Endothelial cell (in vitro differentiated cells): ENCODE results near the gene MAML3. TPM values are rescaled to one million over a fixed set of nuclear protein-coding genes. Genes with fewer than 3 reads are reported as not detected.

Experiments used
- DNase-seq: peaks from one replicate; pipeline ENCODE4 v3.0.0; 2021; ENCODE audit warnings: low spot score
- H3K27ac Mint-ChIP-seq: one replicate; pipeline ENCODE4 v1.8.0; 2021; ENCODE audit warnings: mixed read lengths, inconsistent platforms; ENCODE audit not compliant: unreplicated experiment
- H3K27me3 Mint-ChIP-seq: one replicate; pipeline ENCODE4 v1.8.0; 2021; ENCODE audit warnings: mild to moderate bottlenecking, moderate library complexity, mixed read lengths, inconsistent platforms; ENCODE audit not compliant: unreplicated experiment
- H3K36me3 Mint-ChIP-seq: one replicate; pipeline ENCODE4 v1.8.0; 2021; ENCODE audit warnings: mild to moderate bottlenecking, low read depth, mixed read lengths, inconsistent platforms; ENCODE audit not compliant: unreplicated experiment
- H3K4me1 Mint-ChIP-seq: one replicate; pipeline ENCODE4 v1.8.0; 2021; ENCODE audit warnings: mild to moderate bottlenecking, mixed read lengths, inconsistent platforms; ENCODE audit not compliant: unreplicated experiment
- H3K4me3 Mint-ChIP-seq: one replicate; pipeline ENCODE4 v1.8.0; 2021; ENCODE audit warnings: mild to moderate bottlenecking, mixed read lengths, inconsistent platforms; ENCODE audit not compliant: unreplicated experiment
- H3K9me3 Mint-ChIP-seq: one replicate; pipeline ENCODE4 v1.8.0; 2021; ENCODE audit warnings: mixed read lengths, inconsistent platforms; ENCODE audit not compliant: unreplicated experiment
- CTCF ChIP-seq: fragments of 200-600 bp; sonication (generic); IDR thresholded peaks from one replicate; pipeline ENCODE4 v1.5.0; 2021; ENCODE audit warnings: antibody characterized with exemption; ENCODE audit not compliant: unreplicated experiment
- total RNA-seq: library from RNA; stranded (reverse); fragmentation: NEBNext Ultra II Directional; extraction: Animal tissue kit (Norgen Biotek cat#: 25700); gene quantifications from one replicate; pipeline ENCODE4 v1.2.1, GENCODE V29; 2021; ENCODE audit not compliant: unreplicated experiment

Gene MAML3
- total RNA-seq, 1 donor from 2014 or later = 31.0 TPM

GRCh38 chr4:139735381-139736273, 418.4 kb downstream of the MAML3 start:
- H3K36me3 Mint-ChIP-seq = peaks cover 3% of the 10 kb centered on the region
- no peaks in the 10 kb centered on the region for H3K9me3 Mint-ChIP-seq
- peak; percentile 63 for DNase-seq
- peak overlapping the region; percentile 56 for H3K4me3 Mint-ChIP-seq
- peak overlapping the region; percentile 97 for H3K27ac Mint-ChIP-seq
- H3K27me3 Mint-ChIP-seq = peaks cover 9% of the 10 kb centered on the region
- peaks cover 50% of the 10 kb centered on the region for H3K4me1 Mint-ChIP-seq
- TF ChIP-seq CTCF = no peak

DNA sequence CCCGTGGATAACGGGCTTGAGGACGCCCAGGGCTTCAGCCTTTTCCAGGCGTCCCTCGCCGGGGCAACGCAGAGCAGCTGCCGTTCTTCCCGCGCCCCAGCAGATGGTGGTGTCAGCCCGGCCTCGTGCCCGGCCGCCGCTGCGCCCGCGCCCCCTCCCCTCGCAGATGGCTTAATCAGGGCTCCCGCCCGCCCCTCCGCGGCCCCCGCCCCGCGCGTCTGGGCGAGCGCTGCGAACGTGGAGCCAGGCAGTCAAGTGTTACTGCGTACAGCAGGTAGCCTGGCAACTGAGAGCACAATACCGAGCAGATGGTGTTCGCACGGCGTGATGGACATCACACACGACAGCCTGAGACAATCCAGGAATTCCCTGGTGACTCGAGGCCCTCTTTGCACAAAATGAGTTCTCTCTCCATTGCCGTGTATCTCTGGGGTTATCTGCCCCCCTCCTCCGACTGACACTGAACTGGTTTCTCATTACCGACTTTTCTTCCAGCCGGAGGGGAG, 419.1 kb downstream of the MAML3 start:
- peak; percentile 95 for DNase-seq
- Mint-ChIP-seq H3K4me3 (peak overlapping the region; percentile 56), H3K27ac (peak overlapping the region; percentile 97), H3K4me1 (peaks cover 53% of the 10 kb centered on the region), H3K27me3 (peaks cover 9% of the 10 kb centered on the region), H3K36me3 (peaks cover 3% of the 10 kb centered on the region), H3K9me3 (no peaks in the 10 kb centered on the region)
- TF ChIP-seq CTCF = peak; percentile 75

- no peak for DNase-seq
- H3K36me3 Mint-ChIP-seq = peaks cover 3% of the 10 kb centered on the region
- H3K9me3 Mint-ChIP-seq = no peaks in the 10 kb centered on the region
- no peak for TF ChIP-seq CTCF
- H3K27ac Mint-ChIP-seq = peak overlapping the region; percentile 95
- peaks cover 9% of the 10 kb centered on the region for H3K27me3 Mint-ChIP-seq
- peak overlapping the region; percentile 45 for H3K4me3 Mint-ChIP-seq
- H3K4me1 Mint-ChIP-seq = peaks cover 57% of the 10 kb centered on the region
These were observed 419.6 kb downstream of the MAML3 start for GRCh38 chr4:139734201-139734874.

DNA sequence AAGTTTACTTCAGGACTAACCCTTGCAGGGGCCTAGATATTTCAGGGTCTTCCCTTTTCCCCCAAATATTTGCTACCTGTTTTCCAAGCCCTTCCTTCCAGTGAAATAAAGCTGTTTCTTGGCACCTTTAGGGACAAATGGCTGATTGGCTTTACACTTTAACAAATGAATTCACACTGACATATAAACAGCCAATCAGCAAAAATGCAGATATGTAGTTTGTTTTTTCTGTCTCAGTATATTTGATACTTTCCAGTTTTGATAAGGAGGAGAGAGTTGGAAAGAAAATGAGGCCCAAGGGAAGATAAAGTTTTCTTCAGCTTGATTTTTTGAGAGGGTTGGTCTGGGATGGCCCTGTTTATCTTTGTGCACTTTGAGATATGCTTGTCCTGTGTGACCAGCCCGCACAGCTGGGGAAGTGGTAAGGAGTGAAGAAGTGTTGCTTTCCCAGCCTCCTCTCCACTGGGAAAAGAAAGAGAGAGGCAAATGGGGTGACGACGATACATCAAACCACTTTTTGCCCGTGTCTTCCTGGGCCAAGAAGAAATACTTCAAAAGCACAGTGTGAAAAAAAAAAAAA, 420.9 kb downstream of the MAML3 start:
- Mint-ChIP-seq H3K9me3 (no peaks in the 10 kb centered on the region), H3K4me1 (peaks cover 61% of the 10 kb centered on the region), H3K27ac (no peak overlapping the region), H3K4me3 (no peak overlapping the region), H3K27me3 (peaks cover 12% of the 10 kb centered on the region), H3K36me3 (peaks cover 3% of the 10 kb centered on the region)
- DNase-seq = no peak
- no peak for TF ChIP-seq CTCF
